ENCODE measurements around the gene LY6G5B. TPM values are rescaled to one million over a fixed set of nuclear protein-coding genes. Genes with fewer than 3 reads are reported as not detected.
A peak's percentile ranks its signal among the peaks of the same experiment; 100 is the strongest.

Gene LY6G5B
- total RNA-seq, 1 experiment from 2014 or later, result 1.1 TPM

- peaks cover 7% of the 10 kb centered on the region; the same call in 1 of the 2 replicates for H3K36me3 ChIP-seq
- no peak for DNase-seq
- H3K27me3 ChIP-seq, result no peaks in the 10 kb centered on the region
- H3K4me3 ChIP-seq, result no peak overlapping the region
- no peaks in the 10 kb centered on the region for H3K9me3 ChIP-seq
Measured at GRCh38 chr6:31657406-31658157, 12.2 kb upstream of the LY6G5B start.

- peaks cover 5% of the 10 kb centered on the region for H3K36me3 ChIP-seq
- no peaks in the 10 kb centered on the region for H3K27me3 ChIP-seq
- no peaks in the 10 kb centered on the region for H3K9me3 ChIP-seq
- H3K4me3 ChIP-seq, result no peak overlapping the region
- no peak for DNase-seq
Measured at GRCh38 chr6:31658158-31658688, 11.6 kb upstream of the LY6G5B start.

GRCh38 chr6:31658983-31659648 lies 10.7 kb upstream of the LY6G5B start:
- DNase-seq, result no peak
- Histone ChIP-seq H3K27me3 (no peaks in the 10 kb centered on the region), H3K9me3 (no peaks in the 10 kb centered on the region), H3K4me3 (peak overlapping the region; percentile 63), H3K36me3 (peaks cover 12% of the 10 kb centered on the region)

- Histone ChIP-seq H3K4me3 (peak overlapping the region; percentile 63), H3K27me3 (no peaks in the 10 kb centered on the region), H3K9me3 (no peaks in the 10 kb centered on the region), H3K36me3 (peaks cover 12% of the 10 kb centered on the region)
- no peak for DNase-seq
Measured at GRCh38 chr6:31659649-31660380, 10.0 kb upstream of the LY6G5B start.

GRCh38 chr6:31660381-31661261 lies 9.2 kb upstream of the LY6G5B start, which contains the start of gene C6orf47:
TSS of gene C6orf47 (minus strand) at chr6:31660778. CDS start at chr6:31659947, 831 bp downstream.
- peak; percentile 76 for DNase-seq
- Histone ChIP-seq H3K9me3 (no peaks in the 10 kb centered on the region), H3K4me3 (peak within 1 kb of the TSS; percentile 63), H3K36me3 (peaks cover 12% of the 10 kb centered on the region), H3K27me3 (no peaks in the 10 kb centered on the region)

GRCh38 chr6:31661262-31662123 lies 8.3 kb upstream of the LY6G5B start:
- peak overlapping the region; percentile 63 for H3K4me3 ChIP-seq
- peaks cover 15% of the 10 kb centered on the region for H3K36me3 ChIP-seq
- no peaks in the 10 kb centered on the region for H3K9me3 ChIP-seq
- DNase-seq, result no peak
- no peaks in the 10 kb centered on the region for H3K27me3 ChIP-seq

DNA sequence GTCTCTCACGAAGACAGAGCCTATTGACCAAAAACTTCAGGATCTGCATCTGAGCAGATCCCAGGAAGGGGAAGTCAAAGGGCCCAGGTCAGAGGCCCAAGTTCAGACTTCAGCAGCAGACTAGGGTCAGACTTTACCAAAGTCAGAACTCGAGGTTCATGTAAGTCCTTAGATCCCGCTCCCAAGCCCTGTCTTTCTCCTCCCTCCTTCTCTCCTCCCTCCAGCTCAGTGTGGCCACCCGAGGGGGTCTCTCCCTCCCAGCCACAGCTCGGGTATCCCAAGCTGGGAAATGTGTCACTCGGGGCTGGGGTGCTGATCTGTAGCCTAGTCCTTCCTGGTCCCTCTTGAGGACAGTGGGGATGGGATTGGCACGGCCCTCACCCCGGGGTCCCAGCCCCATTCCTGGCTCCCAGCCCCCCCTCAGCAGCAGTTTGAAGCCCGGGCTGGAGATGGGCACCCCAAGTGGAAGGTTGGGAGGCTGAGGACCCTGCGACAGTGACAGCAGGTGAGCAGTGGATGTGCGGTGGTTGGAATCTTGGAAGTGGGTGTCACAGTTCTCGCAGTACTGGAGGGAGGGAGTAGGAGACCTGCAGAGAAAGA lies 7.6 kb upstream of the LY6G5B start:
- Histone ChIP-seq H3K4me3 (no peak overlapping the region), H3K36me3 (peaks cover 21% of the 10 kb centered on the region), H3K27me3 (no peaks in the 10 kb centered on the region), H3K9me3 (no peaks in the 10 kb centered on the region)
- DNase-seq, result no peak

GRCh38 chr6:31663126-31663960 lies 6.4 kb upstream of the LY6G5B start:
- H3K9me3 ChIP-seq, result no peaks in the 10 kb centered on the region
- peak overlapping the region; percentile 78 for H3K4me3 ChIP-seq
- peaks cover 32% of the 10 kb centered on the region for H3K36me3 ChIP-seq
- no peak for DNase-seq
- no peaks in the 10 kb centered on the region for H3K27me3 ChIP-seq

GRCh38 chr6:31663961-31664789 lies 5.6 kb upstream of the LY6G5B start:
- peaks cover 39% of the 10 kb centered on the region for H3K36me3 ChIP-seq
- H3K9me3 ChIP-seq, result no peaks in the 10 kb centered on the region
- peak; percentile 70 for DNase-seq
- peak overlapping the region; percentile 78 for H3K4me3 ChIP-seq
- H3K27me3 ChIP-seq, result no peaks in the 10 kb centered on the region

GRCh38 chr6:31664790-31665500 lies 4.8 kb upstream of the LY6G5B start, which contains the start of gene GPANK1:
TSS of gene GPANK1 (minus strand) at chr6:31664997. CDS start at chr6:31664478, 519 bp downstream.
- Histone ChIP-seq H3K9me3 (no peaks in the 10 kb centered on the region), H3K4me3 (peak within 1 kb of the TSS; percentile 78), H3K27me3 (no peaks in the 10 kb centered on the region), H3K36me3 (peaks cover 44% of the 10 kb centered on the region)
- DNase-seq, result peak; percentile 74

DNA sequence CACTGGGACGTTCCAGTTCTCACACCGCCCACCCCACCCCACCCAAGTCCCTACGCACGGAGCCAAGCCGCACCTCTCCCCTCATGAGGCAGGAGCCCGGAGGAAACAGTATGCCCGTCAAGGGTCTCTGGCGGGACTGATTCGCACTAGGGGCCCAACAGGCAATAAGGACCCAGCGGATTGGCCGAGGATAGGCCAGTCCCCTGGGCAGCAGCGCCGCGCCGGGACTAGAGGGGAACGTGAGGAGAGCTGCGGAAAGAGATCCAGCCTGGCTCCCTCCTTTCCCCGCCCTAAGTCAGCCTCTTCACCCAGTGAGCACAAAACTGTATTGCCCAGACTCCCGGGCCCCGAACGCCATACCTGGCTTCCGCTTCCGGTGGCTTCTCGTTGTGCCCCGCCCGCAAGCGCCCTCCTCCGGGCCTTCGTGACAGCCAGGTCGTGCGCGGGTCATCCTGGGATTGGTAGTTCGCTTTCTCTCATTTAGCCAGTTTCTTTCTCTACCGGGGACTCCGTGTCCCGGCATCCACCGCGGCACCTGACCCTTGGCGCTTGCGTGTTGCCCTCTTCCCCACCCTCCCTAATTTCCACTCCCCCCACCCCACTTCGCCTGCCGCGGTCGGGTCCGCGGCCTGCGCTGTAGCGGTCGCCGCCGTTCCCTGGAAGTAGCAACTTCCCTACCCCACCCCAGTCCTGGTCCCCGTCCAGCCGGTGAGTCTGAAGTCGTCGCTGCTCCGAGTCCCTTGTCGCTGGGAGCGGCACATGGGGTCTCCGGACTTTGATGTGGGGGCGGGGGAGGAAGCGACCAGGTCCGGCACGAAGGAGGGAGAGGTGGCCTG lies 4.1 kb upstream of the LY6G5B start, which contains the start of gene CSNK2B:
Gene CSNK2B, plus strand, starts transcription at position 580 of the 836 bp plus-strand sequence. CDS start 752 bp downstream, outside the sequence.
- DNase-seq, result peak; percentile 97
- Histone ChIP-seq H3K36me3 (peaks cover 47% of the 10 kb centered on the region), H3K4me3 (peak within 1 kb of the TSS; percentile 78)

More for the DNA sequence above, 4.1 kb upstream of the LY6G5B start, which contains the start of gene CSNK2B:
- H3K27me3 ChIP-seq, result no peaks in the 10 kb centered on the region
- no peaks in the 10 kb centered on the region for H3K9me3 ChIP-seq

All from MG63 (cell line).